GM18858 (cell line): Measurements from ENCODE around the gene SHFL.

ENCODE experiments used
- ATAC-seq: cut with Tn5 transposase; IDR thresholded peaks from one replicate; pipeline ENCODE4 v1.9.1; 2021; ENCODE audit not compliant: unreplicated experiment

Gene SHFL

GRCh38 chr19:10107817-10108367 is 21.8 kb downstream of the SHFL start:
- ATAC-seq: no peak

- no peak for ATAC-seq
These were observed 23.4 kb downstream of the SHFL start for GRCh38 chr19:10109528-10109927.

GRCh38 chr19:10110076-10110971 is 24.2 kb downstream of the SHFL start:
- no peak for ATAC-seq

DNA sequence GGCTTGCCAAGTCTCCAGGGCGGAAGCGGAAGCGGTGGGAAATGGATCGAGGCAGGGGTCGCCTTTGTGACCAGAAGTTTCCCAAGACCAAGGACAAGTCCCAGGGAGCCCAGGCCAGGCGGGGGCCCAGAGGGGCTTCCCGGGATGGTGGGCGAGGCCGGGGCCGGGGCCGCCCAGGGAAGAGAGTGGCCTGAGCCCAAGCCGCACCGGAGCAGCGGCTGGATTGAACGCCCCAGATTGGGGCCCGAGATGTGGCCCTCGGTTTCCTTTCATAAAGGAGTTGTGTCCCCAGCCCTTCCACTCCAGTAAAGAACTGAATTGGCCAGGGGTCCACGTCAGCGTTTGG is 24.8 kb downstream of the SHFL start:
- ATAC-seq: no peak

- ATAC-seq: no peak
These were observed 25.3 kb downstream of the SHFL start, which contains the start of gene P2RY11 for GRCh38 chr19:10111405-10111811. Gene P2RY11, plus strand, starts transcription at chr19:10111693. Its CDS starts 29 bp downstream, at chr19:10111722.

DNA sequence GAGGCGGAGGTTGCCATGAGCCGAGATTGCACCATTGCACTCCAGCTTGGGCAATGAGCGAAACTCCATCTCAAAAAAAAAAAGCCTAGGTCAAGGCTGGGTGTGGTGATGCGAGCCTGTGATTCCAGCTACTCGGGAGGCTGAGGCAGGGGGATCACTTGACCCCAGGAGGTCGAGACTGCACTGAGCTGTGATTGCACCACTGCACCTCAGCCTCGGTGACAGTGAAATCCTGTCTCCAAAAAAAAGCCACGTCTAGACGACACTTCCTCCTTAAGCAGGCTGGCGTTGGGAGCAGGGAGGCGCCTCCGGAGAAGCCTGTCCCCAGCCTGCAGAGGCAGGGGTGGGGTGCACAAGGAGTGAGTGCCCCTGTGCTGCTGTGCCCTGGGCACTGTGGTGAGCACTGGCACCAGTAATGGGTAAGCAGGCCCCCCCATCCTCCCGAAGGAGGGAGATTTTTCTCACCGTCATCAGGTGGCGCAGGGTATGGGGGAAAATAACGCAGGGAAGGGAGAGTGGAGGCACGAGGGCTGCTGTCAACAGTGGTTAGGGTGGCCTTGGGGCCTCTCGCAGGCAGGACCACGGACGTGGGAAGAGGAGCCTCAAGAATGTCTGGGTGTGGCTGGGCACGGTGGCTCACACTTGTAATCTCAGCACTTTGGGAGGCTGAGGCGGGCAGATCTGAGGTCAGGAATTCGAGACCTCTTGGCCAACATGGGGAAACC is 26.1 kb downstream of the SHFL start:
- no peak for ATAC-seq

DNA sequence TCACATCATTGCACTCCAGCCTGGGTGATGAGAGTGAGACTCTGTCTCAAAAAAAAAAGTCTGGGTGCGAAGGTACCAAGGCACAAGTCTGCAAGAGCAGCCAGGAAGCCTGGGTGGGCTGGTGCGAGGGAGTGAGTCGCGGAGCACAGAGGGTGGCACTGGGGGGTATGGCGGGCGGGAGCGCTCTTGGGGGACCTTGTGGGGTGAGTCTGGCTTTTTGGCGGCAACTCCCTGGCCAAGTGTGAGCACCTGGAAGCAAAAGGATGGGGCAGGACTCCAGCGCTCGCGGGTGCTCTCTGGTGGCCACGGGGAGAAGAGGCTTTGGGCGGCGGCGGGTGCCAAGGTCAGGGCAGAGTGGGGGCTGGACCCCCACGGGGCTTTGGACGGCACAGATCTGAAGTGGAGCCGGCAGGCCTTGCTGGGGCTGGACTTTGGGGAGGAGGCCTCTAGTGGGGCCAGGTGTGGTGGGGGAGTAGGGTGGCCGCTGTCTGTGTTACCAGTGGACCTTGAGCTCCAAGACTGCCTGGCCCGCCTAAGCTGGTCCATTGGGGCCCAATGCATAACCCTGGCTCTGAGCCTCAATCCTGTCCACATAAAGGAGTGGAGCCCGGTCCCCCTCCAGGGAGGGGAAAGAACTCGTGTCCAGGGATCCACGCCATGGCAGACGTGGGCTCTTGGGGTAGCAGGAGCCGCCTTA is 26.9 kb downstream of the SHFL start:
- no peak for ATAC-seq

DNA sequence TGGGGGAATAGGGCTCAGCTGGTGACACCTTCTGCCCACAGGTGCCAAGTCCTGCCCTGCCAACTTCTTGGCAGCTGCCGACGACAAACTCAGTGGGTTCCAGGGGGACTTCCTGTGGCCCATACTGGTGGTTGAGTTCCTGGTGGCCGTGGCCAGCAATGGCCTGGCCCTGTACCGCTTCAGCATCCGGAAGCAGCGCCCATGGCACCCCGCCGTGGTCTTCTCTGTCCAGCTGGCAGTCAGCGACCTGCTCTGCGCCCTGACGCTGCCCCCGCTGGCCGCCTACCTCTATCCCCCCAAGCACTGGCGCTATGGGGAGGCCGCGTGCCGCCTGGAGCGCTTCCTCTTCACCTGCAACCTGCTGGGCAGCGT is 27.5 kb downstream of the SHFL start:
- ATAC-seq: no peak

DNA sequence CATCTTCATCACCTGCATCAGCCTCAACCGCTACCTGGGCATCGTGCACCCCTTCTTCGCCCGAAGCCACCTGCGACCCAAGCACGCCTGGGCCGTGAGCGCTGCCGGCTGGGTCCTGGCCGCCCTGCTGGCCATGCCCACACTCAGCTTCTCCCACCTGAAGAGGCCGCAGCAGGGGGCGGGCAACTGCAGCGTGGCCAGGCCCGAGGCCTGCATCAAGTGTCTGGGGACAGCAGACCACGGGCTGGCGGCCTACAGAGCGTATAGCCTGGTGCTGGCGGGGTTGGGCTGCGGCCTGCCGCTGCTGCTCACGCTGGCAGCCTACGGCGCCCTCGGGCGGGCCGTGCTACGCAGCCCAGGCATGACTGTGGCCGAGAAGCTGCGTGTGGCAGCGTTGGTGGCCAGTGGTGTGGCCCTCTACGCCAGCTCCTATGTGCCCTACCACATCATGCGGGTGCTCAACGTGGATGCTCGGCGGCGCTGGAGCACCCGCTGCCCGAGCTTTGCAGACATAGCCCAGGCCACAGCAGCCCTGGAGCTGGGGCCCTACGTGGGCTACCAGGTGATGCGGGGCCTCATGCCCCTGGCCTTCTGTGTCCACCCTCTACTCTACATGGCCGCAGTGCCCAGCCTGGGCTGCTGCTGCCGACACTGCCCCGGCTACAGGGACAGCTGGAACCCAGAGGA is 28.0 kb downstream of the SHFL start:
- no peak for ATAC-seq

GRCh38 chr19:10114651-10115391 is 28.7 kb downstream of the SHFL start:
- no peak for ATAC-seq

DNA sequence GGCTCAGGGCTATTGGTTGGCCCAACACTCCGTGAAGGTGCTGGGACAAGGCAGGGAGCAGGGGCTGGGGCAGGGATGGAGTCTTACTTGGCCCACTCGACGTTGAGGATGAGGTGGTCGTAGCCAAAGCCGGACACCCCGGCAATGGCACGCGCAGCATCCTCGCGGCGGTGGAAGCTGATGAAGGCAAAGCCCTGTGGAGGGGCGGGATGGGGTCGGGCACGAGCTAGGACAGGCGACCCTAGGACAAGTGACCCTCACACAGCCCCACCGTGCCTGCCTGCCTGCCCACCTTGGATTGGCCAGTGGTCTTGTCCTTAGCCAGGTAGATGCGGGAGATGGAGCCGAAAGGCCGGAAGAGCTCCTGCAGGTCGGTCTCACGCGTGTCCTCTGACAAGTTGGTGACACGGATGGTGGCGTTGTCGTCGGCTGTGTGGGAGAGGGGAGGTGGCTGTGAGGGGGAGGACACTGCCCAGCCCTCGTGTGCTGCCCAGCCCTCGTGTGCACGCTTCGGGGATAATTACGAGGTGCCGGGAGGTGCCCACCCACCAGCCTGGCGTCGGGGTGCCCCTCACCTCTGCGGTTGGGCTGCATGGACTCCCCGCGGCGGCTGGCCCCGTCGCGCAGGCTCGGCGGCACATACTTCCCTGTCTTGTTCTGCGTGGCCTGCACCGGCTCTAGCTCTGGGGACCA is 29.4 kb downstream of the SHFL start:
- no peak for ATAC-seq

DNA sequence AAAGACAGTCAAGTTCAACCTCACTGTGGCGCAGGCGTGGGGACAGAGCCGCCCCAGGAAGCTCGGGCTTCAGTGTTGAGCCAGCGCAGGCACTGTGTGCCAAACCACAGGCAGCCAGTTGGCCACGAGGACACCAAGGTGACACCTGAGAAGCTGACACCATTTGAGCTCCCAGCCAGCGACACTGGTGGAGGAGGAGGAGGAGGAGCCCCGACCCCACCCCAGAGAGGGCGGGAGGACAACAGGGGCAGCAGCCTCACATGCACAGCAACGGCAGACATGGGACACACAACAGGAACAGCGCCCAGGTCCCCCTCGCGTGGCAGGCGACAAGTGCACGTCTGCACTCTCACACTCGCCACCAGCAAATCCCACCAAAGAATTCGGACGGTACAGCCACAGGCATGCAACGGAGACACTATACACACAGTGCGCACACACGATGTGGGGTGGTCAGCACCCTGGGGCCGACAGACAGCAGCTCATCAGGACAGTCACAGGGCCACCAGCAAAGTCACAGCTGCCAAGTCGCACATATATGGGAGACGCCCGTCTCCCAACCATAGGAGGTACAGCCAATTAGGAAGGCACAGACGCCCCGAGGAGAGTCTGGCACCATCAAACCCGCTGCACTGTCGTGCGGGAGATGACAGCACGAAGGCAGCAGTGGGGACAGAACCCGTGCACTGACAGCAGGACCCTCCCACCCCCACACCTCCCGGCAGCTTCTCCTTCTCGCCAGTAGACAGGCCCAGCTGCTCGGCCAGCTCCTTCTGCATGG is 30.2 kb downstream of the SHFL start:
- no peak for ATAC-seq

DNA sequence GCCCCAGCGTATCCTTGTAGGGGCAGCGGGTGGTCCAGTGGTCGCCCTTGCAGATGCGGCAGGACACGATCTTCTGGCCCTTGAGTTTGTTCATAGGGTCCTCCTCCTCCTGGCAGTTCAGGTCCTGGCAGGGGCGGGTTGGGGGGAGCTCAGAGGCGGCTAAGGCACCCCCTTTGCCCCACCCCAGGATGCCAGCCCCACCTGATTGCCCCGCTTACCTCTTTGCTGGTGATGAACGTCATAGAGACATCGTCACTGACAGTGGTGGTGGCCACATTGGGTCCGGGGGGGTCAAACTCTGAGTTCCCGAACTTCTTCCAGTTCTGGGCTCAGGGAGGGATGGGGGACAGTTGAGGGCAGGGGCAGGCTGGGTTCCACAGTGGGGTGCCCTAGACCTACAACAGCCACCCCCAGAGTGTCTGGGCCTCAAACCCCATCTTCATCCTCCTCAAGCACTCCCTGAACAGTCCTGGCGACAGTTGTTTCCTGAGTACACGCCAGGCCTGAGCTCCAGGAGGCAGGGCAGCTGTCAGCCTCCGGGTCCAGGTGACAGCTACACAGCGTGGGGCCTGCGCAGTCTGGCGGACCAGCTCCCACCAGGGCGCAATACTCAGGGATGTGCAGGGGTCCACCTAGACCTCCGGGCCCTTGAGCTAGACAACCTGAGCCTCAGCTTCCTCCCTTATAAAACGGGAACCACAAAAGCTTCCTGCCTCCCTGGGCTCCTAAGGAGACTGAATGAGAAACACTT is 30.9 kb downstream of the SHFL start:
- ATAC-seq: no peak

DNA sequence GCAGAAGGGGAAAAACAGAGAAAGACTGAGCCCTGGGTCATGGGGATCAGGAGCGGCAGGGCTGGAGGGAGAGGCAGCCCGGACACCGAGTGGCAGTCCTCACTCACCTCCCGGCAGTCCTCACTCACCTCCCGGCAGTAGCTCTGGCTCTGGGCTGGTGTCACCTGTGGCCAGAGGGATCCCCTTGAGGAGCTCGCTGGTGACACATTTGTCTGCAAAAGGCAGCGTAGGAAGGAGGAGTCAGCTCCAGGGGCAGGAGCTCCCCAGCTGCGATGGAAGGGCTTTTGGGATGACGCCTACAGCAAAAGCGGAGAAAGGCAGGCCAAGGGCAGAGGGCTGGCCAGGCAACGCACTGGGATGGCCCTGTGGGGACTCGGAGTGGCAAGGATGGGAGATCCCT is 32.8 kb downstream of the SHFL start:
- ATAC-seq: no peak

DNA sequence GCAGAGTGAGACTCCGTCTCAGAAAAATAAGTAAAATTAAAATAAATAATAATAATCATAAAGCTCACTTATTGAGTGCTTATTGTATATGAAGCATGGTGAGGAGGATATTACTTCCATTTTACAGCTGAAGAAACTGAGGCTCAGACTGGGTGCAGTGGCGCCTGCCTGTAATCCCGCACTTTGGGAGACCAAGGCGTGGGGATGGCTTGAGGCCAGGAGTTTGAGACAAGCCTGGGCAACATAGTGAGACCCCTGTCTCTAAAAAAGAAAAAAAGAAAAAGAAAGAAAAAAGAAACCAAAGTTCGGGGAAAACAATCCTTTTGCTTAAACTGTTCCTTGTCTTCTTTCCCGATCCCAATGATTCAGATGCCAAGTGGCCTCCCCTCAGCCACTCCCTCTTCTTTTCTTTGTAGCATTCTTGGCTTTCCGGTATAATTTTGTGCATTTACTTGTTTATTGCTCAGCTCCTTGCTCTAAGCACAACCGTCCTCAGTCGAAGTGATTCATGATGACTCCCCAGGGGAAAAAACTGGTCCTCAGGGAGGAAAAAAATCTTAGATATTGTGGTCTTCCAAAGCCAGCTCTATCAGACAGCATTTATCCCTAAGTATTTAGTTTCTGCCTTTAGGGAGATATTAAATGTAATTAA is 34.5 kb downstream of the SHFL start:
- ATAC-seq: no peak

GRCh38 chr19:10122045-10122444 is 35.9 kb downstream of the SHFL start:
- ATAC-seq: no peak

- ATAC-seq: no peak
These were observed 38.3 kb downstream of the SHFL start for GRCh38 chr19:10124429-10124828.

DNA sequence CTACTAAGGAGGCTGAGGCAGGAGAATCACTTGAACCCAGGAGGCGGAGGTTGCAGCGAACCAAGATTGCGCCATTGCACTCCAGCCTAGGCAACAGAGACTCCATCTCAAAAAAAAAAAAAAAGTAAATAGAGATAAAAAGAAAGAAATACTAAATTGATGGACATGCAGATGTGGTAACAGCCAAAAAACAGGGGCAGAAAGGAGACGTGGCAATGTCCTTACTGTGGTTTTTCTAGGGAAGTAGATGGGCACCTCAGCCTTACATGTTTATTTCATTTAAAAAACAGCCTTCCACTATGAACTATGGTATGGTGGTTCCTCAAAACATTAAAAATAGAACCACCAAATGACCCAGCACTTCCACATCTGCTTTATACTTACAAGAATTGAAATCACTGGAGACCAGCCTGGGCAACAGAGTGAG is 40.1 kb downstream of the SHFL start:
- no peak for ATAC-seq
